HG03060 (cell line): Measurements from ENCODE around the gene C1orf56.

Experiments used
- ATAC-seq: cut with Tn5 transposase; IDR thresholded peaks from one replicate; pipeline ENCODE4 v1.9.1; 2021; ENCODE audit warnings: low read depth, moderate number of reproducible peaks; ENCODE audit not compliant: unreplicated experiment

The C1orf56 gene, protein sequence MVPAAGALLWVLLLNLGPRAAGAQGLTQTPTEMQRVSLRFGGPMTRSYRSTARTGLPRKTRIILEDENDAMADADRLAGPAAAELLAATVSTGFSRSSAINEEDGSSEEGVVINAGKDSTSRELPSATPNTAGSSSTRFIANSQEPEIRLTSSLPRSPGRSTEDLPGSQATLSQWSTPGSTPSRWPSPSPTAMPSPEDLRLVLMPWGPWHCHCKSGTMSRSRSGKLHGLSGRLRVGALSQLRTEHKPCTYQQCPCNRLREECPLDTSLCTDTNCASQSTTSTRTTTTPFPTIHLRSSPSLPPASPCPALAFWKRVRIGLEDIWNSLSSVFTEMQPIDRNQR

DNA sequence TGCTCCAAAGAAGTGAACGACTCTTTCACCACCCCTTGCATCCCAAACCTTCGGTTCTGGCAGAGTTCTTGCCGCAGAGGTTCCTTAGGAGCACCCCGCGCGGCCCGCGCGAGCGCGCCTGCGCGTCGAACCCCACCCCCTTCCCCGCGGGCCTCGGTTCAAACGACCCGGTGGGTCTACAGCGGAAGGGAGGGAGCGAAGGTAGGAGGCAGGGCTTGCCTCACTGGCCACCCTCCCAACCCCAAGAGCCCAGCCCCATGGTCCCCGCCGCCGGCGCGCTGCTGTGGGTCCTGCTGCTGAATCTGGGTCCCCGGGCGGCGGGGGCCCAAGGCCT lies at the start of gene C1orf56:
Gene C1orf56, plus strand, starts transcription at position 161 of the 334 bp plus-strand sequence. Its CDS starts 97 bp downstream, at position 258.
- no peak for ATAC-seq

DNA sequence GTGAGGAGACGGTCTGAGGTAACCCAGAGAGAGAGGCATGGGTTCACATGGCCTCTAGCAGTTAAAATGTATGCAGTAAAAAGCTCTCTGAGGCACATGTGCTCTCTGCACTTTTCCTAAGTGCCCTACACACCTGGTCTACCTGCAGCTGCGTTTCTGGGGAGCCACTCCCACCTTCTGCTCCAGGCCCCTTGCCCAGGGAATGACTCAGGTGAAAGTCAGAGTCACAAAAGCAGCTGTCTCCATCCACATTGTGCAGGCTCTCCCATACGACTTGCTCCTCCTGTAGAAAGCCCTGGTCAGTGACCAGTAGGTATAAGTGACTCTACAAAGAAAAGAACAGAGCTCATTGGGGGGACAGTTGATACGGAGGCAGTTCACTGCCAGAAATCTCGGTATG lies 49.6 kb upstream of the C1orf56 start:
- no peak for ATAC-seq

- ATAC-seq = no peak
Observed at GRCh38 chr1:150999051-150999674, 48.4 kb upstream of the C1orf56 start.

DNA sequence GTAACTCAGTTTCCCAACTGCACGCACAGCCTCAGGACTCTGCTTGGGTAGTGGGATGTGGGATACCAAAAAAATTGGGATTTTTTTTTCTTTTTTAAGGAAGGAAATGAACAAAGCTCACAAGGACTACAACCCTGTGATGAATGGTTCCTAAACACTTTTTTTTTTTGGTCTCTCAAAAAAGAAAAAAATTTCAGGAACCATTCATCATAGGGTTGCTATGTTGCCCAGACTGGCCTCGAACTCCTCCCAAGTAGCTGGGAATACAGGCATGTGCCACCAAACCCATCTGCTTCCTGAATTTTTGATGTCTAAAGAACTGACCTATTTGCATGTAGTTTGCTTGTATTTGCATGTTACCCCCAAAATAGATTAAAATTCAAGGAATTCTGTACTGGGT lies 47.6 kb upstream of the C1orf56 start:
- no peak for ATAC-seq

- no peak for ATAC-seq
Observed at GRCh38 chr1:151000408-151000807, 47.1 kb upstream of the C1orf56 start.

GRCh38 chr1:151001602-151002001 lies 45.9 kb upstream of the C1orf56 start:
- ATAC-seq = no peak

DNA sequence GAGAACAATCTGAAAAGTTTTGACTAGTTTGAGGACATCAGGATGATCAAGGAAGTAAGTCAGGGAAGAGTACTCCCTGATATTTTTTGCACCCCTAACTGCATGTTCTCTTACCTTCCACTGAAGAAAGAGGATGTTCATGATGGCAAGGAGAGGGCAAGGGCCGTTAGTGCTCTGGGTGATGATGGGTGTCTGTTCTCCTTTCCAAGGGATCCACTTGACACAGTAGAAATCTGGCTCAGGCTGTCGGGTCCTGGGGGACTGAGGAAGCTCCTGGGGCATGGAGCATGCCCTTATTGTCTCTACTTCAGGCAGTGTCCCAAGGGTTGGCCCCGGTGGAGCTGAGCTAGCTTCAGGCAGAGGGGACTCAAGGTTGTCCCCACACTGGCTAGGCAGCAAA lies 45.5 kb upstream of the C1orf56 start:
- no peak for ATAC-seq

GRCh38 chr1:151002611-151003010 lies 44.9 kb upstream of the C1orf56 start:
- ATAC-seq = no peak

GRCh38 chr1:151003180-151003579 lies 44.4 kb upstream of the C1orf56 start:
- ATAC-seq = no peak

DNA sequence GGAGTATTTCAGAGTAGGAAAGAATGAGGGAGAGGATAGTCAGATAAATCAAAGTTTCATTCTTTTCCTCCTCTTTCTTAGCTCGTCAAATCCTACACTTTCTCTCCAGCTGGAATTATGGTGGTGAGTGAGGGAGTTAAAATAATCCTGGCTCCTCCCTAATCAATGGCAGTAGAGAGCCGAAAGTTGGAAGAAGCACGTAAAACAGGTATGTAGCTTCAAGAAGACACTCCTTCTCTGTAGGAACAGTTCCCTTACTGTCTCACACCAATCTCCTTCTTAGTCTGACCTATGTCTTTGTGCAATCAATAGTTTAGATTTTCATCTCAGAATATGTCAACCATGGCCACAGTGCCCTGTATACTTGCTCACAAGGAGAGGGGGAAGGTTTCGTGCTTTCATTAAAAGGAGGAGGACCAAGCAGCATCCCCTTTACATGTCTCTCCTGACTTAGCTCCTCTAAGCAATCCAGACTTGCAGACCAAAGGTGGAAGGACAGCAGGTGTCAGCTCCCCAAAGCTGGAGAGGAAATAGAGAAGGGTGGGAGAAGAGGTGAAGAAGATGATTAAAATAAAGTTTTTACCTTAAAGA lies 41.7 kb upstream of the C1orf56 start:
- no peak for ATAC-seq

- no peak for ATAC-seq
Observed at GRCh38 chr1:151006327-151007052, 41.1 kb upstream of the C1orf56 start, which contains the start of gene MINDY1. Gene MINDY1 (minus strand): TSS chr1:151006902. CDS start chr1:151002617, 4,285 bp downstream.

- ATAC-seq = no peak
Observed at GRCh38 chr1:151007853-151008243, 39.7 kb upstream of the C1orf56 start.

DNA sequence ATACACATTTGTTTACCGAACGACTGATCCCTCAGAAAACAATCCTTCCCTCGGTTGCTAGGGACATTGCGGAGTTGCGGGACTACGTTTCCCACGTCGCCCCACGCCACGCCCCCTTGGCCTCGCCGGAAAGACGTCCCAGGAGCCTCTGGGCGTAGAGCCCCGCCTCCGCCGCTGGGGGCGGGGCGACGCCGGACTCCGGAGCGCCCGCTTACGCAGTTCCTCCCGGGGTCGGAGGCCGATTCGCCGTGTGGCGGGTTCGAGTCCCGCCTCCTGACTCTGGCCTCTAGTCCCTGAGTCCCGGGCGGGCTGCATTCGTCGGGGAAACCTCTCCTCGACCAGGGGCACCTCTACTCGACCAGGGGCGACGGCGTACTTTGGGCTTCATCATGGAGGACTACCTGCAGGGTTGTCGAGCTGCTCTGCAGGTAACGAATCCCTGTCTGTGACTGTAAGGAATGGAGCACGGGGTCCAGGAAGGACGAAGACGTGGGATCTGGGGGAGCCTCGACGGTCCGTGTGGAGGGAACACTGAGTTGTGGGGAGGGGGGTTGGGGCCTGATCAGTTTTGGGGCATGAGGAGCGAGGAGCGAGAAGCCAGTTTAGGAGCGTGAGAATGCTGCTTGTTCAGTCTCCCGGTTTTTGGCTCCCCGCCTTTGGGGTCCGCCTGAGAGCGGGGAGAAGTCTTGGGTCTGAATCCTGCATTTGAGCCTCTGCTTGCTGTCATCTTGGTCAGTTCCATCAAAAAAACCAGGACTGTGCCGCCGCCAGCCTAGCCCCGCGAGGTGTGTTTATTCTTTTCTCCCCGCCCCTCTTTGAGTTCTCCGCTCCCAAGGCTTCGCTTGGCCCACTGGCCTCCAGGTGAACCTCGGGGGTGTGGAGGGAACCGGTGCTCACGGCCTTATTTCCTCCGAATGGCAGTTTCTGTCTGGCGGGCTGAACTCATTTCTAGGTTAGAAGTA lies 39.0 kb upstream of the C1orf56 start, which contains the start of gene PRUNE1:
Gene PRUNE1, plus strand, starts transcription at position 206 of the 962 bp plus-strand sequence. Its CDS starts 184 bp downstream, at position 390.
- ATAC-seq = no peak

GRCh38 chr1:151009206-151009587 lies 38.4 kb upstream of the C1orf56 start:
- no peak for ATAC-seq

DNA sequence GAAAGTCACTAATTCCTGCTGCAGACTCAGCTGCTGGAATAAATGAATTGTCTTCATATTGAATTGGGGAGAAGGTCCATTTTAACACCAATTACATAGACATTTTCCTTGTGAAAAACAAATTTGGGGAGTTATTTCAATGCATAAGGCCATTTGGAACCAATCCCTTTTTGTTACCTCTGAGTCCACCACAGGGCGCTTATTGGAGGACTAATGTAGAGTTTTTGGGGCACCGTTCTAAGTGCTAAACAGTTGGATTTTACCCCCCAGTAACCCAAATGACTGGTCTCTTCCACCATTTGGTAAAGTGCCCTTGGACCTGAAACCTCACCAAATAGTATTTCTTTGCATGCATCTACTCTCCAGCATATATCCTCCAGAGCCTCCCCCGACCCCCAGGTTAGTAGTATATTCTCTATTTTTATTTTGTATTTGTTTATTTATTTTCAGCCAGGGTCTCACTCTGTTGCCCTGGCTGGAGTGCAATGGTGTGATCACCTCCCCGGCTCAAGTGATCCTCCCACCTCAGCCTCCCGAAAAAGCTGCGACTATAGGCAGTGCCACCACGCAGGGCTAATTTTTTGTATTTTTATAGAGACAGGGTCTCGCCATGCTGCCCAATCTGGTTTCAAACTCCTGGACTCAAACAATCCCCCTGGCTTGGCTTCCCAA lies 37.7 kb upstream of the C1orf56 start:
- ATAC-seq = no peak

- no peak for ATAC-seq
Observed at GRCh38 chr1:151010346-151010726, 37.2 kb upstream of the C1orf56 start.

DNA sequence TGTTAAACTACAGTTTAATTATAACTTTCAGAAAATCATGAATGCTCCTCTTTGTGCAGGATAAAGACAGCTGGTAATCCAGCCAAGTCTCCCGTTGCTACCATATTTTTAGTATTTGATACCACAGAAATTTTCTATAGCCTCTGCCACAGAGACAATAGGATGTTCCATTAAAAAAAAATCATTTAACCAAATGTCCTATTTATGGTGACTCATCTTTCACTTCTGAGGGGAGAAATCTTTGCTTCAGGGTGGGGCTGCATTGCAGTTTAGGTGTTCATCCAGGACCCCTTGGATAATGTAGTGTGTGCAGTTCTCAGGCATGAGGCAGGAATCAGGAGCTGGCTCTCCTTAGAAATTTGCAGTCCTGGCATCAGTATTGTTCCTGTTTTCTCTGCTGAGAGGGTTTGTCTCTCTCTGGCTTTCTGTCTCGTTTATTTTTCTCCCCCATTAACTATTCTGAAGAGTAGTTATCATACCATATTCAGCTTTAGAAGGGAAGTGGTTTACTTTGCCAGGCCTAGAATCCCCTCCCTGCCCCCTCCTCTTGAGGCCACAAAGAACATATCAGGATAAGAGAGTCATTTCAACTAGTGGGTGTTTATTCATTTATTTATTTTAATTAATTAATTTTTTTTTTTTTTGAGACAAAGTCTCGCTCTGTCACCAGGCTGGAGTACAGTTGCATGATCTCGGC lies 36.2 kb upstream of the C1orf56 start:
- no peak for ATAC-seq

GRCh38 chr1:151012684-151013471 lies 34.7 kb upstream of the C1orf56 start:
- no peak for ATAC-seq
